GM18951 (cell line): ENCODE data around the gene MAP3K20.
"Not testable (repeated sequence)": the region's sequence is repeated elsewhere in the genome, so short reads cannot be mapped to it uniquely, and the experiment has no call there.

Experiments
- POLR2A ChIP-seq: IDR thresholded peaks from 4 replicates; pipeline ENCODE4 v1.6.1; 2011; ENCODE audit warnings: mild to moderate bottlenecking; ENCODE audit not compliant: insufficient read length, insufficient read depth; ENCODE audit errors: extremely low read depth
- in situ Hi-C: fragments of 300-500 bp; cut with MboI; formaldehyde crosslinking; loops from one replicate; pipeline ENCODE4 v1.12.0; 2022; ENCODE audit warnings: low sequenced_read_pairs, mixed read lengths, inconsistent platforms; ENCODE audit not compliant: unreplicated experiment

MAP3K20 gene

DNA sequence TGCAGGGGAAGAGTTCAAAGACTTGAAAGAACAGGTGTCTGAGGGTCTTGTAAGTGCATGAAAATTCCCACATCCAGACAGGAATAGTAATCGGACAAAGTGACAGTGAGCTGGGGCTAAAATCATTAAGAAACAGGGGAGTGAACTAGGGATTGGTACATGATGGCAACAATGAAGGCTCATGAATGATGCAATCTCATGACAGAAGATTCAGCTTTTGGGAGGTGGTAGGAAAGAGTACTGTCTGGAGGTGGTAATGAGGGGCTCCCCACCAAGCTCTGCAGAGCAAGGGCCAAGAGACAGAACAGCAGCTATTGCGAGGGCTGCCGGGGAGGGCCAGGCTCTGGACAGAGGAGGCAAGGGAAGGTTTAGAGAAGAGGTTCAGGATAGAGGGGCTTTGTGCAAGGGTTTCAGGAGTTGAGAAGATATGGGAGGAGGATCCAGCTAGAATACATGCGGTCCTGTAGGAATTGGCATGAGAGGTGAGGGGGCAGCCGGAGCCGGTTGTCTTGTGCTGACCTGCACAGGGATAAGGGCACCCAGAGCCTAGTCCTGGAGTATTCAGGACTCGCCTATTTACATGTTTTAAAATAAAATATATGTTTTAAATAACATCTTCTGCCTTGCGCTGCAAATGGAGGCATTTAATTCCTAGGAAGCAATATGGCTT lies 31.4 kb downstream of the MAP3K20 start:
- in situ Hi-C loops: no loop called here
- no peak for TF ChIP-seq POLR2A

DNA sequence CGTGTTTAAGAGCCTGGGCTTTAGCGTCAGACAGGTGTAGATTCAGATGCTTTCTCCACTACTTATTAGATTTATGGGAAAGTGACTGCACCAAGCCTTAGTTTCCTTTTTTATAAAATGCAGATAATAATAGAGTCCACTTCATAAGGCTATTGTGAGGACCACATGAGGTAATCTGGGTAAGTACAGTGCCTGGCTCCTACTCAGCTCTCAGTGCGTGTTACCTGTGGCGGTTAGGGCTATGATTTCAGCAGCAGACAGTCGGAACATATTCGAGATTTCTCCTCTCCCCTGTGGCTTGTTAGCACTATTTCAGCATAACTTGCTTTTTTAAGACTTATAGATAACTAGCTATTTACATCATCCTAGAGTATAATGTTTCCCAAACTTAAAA lies 32.0 kb downstream of the MAP3K20 start:
- in situ Hi-C loops: no loop called here
- no peak for TF ChIP-seq POLR2A

DNA sequence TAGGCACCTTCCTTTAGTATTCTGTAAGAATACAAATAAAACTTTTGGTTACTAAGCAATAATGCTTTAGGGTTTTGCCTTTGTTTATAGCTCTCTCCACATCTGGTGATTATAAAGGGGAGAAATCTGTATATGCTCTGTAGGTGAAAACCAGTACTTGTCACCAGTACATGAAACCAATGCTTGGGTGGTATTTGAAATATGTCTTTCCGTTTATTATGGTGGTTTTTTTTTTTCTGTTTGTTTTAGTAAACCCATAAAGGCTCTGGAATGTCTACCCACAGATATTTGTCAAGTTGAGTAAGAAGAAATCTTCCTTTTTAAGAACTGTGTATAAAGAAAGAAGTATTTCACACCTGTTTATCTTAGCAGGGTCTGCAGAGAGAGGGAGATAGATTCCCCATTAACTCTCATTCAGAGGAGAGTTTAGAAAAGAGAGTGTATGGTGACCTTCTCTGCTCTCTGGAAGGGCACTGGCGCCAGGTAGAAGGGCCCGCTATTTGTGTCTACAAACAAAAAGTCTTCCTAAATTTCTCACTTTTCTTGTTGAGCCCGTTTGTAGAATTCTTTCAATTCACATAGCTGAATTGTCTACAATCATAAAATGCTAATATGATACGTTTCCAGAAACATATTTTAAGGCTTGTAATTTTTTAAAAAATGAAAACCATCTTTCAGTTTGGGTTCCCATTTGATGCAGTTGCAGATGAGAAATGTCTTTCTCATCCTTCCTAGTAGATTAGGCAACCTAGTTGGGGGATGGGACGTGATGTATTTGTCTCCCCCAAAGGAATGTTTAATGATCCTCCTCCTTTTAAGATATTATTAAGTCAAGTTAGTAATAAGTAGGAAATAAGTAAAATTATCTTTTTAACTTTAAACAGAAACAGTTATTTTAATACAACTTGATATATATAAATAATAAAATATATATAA lies 33.9 kb downstream of the MAP3K20 start:
- in situ Hi-C loops: no loop called here
- TF ChIP-seq POLR2A: no peak

DNA sequence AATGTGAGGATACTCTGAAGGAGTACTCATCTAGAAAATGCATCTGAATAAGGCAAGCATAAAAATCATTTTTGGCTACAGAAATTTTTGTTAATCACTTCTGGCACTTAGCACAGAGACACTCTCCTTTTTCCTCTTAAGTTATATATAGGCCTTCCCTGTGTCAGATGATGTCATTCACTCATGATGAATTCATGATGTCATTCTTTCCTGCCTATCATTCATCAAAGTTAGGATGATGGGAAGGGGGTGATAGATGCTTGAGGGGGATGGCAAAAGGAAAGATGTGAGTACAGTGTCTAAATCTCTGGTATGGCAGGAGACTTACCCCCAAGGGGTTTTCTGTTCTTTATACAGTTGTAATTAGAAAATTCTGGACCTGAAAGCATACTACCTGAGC lies 42.0 kb downstream of the MAP3K20 start:
- in situ Hi-C loops: no loop called here
- no peak for TF ChIP-seq POLR2A

DNA sequence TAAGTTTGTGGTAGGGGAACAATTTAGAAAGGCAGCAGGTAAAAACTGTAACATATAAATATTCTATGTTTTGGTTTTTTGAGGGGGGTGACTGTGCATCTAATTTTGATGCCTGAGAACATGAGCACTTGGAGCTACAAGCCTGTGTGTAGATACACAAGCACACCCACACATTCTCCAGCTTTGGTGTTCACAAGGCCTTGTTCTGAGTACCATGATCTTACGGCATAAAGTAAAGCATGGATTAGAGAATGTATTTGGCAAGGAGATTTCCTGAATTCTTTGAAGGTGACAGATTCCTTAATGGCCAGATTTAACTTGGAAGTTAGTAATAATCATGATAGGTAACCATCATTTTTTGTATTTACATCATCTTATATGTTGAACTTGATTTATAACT lies 42.7 kb downstream of the MAP3K20 start:
- in situ Hi-C loops: no loop called here
- TF ChIP-seq POLR2A: no peak

DNA sequence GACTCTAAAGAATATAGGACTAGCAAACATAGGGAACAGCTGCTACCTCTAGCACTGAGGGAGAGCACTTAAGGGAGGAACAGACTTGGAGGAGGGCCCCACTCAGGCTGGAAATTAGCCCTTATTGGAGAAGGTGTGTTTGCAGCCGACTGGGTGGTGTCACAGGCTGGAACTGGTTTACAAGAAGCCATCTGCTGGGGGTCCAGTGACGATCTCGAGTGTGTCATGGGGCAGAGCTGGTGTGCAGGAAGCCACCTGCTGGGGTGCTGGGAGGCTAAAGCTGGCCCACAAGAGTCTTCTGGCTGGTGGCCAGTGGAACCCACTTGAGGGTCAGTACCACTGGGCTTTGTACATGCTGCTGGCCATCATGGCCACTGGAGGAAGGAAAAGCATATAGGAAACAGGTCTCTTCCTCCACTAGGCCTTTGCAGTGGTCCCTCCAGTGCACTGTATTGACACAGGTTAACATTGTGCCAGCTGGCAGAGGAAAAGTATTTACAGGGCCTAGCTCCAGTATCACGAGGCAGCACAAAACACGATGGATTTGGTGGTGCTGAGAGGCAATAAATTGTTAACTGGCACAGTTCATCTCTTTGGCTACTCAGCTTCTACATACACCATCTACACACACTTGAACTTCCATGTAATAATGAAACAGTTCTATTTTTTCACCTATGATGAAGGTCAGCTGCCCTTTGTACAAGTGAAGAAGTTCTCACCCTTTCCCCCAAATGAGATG lies 43.6 kb downstream of the MAP3K20 start:
- in situ Hi-C loops: no loop called here
- TF ChIP-seq POLR2A: no peak

DNA sequence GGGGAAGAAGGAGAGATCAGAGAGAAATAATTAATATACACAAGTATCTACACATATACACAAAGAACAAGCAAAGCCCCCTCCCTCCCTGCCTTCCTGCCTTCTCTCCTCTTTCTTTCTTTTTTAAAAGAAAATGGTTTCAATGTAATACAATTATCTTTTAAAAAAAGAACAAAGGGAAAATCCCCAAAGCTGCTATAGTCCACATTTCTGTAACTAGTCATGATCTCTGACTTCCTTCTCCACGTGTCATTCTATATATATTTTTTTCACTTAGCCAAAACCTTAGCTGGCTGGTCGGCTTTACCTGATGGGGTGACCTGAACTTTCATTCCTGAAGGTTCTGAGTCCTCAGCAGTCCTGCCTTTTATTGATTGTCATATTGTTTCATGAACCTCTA lies 44.3 kb downstream of the MAP3K20 start:
- no peak for TF ChIP-seq POLR2A
- in situ Hi-C loops: no loop called here

DNA sequence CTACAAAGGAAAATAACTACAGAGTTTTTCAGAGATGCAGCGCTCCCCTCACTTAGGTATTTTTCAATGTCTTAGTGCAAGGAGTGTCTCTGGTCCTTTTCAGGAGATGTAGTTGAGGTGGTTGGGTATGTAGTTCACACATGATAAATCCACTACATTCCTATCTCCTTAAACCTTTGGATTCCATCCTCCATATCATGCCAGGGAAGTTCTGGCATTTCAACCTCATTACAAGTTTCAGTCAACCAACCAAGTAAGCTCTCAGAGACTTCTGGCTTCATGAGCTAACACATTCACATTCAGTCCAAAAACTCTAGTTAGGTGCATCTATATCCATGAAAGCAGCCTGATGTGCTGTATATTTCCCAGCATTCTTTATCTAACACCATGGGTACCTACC lies 47.3 kb downstream of the MAP3K20 start:
- no peak for TF ChIP-seq POLR2A
- in situ Hi-C loops: no loop called here

DNA sequence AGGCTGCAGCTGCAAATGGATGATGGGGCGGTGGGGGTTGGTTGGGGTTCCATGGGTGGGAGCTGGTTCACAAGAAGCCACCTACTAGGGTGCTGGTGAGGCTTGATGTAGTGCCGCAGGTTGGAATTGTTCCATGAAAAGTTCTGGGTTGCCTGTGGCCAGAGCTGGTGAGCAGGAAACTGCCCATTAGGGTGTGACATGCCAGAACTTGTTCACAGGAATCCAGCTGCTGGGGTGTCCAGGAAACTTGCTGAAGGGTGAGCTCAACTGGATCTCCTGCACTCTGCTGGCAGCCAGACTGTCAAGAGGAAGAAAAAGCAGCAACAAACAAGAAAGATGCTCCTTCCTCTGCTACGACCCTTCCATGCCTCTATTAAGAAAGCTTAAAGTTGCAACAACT lies 48.8 kb downstream of the MAP3K20 start:
- in situ Hi-C loops: no loop called here
- TF ChIP-seq POLR2A: no peak

DNA sequence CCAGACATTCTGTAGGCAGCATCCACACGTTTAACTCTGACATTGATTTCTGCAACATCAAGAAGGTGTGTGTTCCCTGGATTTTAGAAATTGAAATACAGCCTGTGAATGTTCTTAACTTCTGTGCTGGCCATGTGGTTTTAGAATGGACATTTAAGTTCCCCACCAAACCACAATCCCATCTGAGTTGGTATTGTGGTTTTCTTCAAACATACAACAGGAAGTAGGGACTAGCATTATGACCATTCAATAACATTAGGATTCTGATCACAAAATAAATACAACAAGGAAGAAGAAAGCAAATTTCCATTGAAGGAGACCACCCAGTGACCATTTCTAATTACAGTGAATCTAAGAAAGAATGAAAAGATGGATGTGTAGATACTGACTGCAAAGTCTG lies 51.2 kb downstream of the MAP3K20 start:
- in situ Hi-C loops: no loop called here
- no peak for TF ChIP-seq POLR2A

DNA sequence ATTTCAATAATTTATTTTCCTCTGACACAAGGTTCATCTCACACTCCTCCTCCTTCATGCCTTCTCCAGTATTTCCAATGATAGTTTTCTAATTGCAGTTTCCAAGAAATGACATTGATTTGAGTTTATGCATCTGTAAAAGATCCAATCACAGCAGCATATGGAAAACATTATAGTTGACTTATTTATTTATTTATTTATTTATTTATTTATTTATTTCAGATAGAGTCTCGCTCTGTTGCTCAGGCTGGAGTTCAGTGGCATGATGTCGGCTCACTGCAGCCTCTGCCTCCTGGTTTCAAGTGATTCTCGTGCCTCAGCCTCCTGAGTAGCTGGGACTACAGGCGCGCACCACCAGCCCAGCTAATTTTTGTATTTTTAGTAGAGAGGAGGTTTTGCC lies 52.5 kb downstream of the MAP3K20 start:
- in situ Hi-C loops: not testable (repeated sequence)

DNA sequence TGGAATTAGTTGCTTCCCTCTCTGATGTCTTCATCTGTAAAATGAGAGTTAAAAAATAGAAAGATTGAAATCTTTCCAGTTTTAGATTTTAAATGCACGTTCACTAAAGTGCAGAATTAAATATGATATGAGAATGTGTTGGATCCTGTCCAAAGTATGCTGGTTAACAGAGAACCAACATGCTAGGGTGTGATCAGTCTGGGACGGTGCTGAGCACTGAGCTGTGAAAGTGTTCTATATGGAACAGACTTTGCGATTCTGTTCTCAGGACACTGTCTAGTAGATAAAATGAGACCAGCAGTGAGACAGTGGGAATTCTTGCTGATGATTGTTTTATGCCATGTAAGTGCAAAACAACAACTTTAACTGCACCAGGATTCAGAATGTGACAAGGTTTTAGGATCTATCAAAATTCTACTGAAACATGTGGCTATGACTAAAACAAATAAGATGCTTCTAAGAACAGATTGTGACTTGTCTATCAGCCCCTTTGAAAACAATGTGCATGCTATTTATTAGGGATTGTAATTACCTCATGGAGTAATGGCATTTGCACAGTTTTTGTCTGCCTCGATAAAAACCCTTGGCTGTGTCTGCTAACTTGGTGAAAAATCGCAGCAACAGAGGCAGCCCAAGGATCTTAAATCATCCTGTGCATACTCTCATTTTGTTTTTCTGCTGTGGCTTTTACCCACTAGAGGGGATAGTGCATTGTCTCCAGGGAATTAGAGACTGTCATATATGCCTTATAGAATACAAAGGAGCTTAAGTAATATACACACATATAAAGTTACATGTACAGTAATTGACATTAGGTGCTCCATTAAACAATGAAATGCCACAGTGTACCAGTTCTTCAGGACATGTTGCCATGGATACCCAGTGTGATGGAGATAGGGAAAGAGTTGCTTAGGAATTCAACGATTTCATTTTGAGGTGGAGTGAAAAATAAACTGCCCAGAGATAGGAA lies 55.1 kb downstream of the MAP3K20 start:
- in situ Hi-C loops: no loop called here
- no peak for TF ChIP-seq POLR2A

DNA sequence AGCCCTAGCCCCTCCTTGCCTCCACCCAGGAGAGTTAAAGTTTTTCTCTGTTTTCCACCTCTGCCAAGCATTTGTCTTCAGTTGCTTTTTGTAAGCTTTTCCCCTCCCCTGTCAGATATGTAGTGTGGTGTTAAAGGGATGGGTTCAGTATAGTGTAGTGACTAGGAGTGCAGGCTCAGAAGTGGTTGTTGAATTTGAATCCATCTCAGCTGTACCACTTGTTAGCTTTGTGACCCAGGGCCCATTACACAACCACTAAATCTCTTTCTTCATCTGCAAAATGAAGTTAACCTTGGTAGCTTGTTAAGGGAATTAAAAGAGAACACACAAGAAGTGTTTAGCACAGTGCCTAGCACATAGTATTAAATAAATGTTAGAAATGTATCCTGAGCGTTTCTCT lies 56.9 kb downstream of the MAP3K20 start:
- TF ChIP-seq POLR2A: no peak

DNA sequence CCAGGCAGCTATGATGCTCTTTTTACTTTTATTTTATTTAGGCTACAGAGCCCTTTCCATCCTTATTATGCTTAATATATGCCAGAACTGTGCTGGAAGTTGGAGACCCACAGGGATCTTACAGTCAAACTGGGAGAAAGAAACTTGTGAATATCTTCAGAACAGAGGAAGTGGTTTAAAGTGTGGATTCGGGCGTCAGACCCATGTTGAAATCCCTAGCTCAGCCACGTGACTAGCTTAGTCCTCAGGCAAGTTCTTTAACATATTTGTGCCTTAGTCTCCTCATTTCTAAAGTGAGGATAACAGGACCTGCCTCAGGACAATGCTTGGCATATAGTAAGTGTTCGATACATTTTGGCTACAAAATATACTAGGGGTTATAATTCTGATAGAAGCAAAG lies 59.1 kb downstream of the MAP3K20 start:
- in situ Hi-C loops: no loop called here

More for the DNA sequence above, 56.9 kb downstream of the MAP3K20 start:
- in situ Hi-C loops: no loop called here

More for the DNA sequence above, 59.1 kb downstream of the MAP3K20 start:
- TF ChIP-seq POLR2A: no peak
